HG02623 (cell line): ENCODE data around the gene TMEM63A.

Source experiments
- ATAC-seq: cut with Tn5 transposase; IDR thresholded peaks from one replicate; pipeline ENCODE4 v1.9.1; 2021; ENCODE audit warnings: moderate library complexity; ENCODE audit not compliant: unreplicated experiment

TMEM63A gene

DNA sequence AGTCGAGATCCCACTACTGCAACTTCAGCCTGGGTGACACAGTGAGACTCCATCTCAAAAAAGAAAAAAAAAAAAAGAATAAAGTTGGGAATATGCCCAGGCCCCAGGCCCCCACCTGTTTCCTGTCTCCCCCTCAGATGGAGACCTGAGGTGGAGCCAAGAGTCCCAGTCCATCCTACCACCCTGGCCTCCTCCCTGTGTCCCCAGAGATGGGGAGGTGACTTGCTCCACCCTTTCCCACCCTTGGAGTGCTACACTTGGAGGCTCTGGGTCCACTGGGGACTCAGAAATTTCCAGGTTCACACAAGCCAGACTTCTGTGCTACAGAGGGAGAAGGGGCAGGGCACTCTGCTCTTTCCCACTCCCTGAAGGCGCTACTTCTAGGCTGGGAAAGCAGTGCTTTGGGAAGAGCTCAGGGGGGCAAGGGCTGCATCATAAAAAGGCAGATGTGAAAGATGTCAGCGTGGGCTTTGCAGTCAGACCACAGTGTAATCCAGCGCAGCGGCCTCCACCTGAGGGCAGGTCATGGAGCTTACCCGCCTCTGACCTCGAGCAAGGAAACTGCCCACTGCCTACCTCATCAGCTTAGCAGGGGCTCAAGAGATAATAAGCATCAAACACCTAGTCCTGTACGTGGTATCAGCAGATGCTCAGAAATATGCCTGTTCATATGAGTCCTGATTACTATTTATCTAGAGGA lies 13.4 kb downstream of the TMEM63A start:
- ATAC-seq: no peak

DNA sequence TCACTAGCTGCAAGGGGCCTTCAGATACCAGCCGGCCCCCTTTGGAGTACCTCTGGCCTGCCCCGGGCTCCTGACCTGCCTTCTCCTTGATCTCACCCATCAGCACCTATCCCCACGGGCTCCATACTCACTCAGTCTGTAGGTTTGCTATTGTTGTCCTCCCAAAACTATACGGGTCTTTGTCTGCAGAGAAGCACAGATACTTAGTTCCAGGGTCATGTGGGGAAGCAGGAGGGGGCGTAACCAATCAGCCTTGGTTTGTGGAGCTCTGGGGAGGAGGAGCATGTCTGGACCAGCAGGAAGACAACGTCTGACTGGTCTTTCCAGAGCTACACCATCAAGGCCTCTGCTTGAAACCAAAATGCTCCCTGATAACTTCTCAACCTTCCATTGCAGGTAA lies 15.2 kb downstream of the TMEM63A start:
- ATAC-seq: no peak

DNA sequence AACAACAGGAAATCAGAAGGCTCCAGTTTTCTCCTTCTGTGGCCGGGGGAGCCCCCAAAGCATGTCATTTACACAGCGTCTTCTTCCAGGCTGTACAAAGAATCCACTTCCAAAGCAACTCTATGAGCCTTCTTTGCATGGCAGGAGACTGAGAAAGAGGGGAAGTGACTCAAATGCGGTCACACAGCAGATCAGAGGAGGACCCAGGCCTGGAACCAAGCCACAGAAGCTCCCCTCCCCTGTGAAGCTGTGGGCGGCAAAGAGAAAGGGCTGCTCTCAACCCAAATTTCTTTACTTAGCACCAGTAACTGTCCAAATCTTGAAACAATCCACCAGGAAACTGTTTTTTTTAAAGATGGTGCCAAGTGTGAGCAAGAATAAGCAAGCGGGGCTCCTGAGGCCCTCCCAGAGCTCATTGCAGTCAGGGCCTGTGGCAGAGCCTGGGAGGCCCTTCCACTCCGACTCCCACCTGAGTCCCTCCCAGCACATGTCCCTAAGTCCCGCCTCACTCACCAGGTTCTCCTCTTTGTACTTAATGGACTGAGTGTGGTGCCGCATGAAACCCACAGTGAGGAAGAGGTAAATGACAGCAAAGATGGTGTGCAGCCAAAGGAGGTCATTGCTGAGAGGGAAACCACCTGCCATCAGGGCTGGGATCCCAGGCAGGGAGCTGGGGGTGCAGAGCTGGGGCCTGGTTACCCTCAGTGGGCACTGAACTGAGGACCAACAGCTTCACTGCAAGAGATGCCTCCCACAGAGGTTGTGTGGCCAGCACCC lies 15.9 kb downstream of the TMEM63A start:
- no peak for ATAC-seq

DNA sequence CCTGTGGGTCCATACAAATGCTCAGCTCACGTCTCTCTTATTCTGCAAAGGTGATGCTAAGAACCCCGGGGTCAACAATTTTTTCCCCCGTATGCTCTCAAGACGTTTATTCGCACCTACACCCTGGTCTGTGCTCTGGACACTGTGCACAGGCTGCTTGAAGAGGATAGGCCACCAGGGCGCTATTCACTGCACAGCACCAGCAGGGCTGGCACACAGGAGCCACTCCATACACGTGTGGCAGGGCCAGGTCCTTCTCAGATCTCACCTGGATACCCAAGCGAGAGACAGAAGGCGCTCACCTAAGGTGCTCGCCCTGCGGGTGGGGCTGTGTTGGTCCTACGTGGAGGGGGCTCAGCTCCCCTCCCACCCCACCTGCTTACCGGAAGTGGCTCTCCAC lies 16.7 kb downstream of the TMEM63A start:
- ATAC-seq: no peak

DNA sequence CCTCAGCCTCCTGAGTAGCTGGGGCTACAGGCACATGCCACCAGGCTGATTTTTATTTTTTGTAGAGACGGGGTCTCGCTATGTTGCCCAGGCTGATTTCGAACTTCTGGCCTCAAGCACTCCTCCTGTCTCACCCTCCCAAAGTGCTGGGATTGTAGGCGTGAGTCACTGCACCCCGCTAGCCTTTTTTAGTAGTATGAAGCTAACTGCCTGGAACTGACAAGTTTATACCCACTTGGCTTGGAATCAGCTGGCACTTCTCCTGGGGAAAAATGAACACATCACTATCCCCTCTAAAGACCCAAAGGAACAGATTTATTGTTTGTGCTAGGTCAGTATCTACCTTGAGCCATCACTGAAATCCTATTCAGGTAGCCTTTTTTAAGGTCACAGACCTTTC lies 19.0 kb downstream of the TMEM63A start:
- ATAC-seq: no peak

DNA sequence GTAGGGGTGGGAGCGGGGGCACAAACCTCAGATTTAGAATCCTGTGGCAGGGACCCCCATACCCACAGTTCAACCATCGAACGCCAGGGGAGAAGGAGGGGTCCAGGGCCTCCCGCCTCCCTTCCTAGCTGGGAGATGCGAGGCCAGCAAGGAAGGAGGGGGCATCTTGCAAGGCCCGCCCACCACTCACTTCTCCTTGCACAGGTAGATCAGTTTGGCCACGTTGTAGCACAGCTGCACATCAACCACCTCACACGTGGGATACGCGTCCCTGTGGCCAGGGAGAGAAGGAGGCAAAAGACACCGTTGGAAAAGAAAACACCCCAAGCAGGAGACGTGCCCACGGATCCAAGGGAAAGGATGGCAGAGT lies 19.6 kb downstream of the TMEM63A start:
- ATAC-seq: no peak

DNA sequence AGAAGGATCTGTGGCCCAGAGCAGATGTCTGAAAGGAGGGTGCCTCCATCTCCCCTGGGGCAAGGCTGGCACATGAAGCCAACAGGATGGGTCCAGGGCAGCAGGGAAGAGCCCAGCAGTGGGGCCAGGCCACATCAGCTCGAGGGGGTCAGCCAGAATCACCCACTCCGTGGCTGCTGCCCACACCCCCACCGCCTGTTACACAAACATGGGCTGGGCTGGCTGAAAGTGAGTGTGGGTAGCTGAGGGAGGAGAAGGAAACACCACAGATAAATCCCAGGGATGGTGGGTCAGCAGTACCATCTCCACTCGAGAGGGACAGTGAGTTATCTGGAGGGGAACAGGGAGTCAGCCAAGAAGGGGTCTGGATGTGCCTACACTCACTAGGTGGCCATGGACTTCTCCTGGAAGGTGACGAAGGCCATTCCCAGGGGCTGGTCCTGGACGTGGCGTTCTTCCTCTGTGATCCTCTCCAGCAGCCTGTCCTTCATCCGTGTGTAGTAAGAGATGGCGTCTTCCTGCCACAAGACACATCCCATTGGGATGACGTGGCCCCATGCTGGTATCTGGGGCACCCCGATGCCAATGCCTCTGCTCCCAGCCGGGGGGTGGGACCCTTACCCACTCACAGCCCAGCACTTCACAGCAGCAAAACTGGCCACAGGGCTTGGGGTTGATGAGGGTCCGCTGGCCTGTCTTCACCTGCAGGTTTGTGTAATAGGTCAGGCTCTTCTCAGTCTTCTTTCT lies 20.2 kb downstream of the TMEM63A start:
- ATAC-seq: no peak

DNA sequence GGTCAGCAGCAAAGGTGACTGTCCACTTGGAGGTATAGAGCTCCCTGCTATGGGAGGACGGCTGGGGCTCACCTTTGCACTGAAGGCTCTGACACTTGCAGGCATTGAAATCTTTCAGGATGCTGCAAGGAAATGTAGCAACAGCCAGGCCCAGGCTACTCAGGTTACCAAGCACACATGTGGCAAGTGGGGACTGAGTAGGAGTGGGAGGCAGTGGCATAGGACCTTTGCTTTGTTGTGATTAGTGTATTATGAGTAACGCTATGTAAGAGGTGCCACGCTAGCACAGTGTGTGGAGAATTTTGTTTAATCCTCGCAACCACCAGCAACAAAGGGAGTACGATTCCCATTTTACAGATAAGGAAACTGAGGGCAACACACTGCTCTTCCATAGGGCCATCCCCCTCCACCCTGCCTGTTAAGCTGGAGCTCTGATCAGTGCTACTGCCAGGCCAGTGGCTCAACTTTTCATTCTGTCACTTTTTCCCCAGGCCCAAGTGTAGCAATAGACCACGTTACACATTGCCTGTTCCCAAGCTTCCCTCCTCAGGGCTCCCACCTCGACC lies 21.2 kb downstream of the TMEM63A start:
- no peak for ATAC-seq

DNA sequence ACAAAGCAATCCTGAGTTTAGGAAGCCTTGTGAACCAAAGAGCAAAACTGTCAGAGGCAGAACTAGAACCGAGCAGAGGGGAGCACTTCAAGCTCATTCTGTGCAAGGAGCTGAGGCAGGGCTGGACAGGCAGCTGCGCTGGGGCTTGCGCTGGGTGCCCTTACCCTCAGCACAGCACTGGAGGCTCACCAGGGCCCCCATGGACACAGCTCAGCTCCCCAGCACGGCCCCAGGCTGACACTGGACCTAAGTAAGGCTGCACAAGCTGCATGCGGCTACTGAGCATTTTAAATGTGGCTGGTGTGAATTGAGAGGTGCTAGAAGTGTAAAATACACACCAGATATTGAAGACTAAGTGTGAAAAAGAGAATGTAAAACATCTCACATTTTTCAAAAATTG lies 22.1 kb downstream of the TMEM63A start:
- no peak for ATAC-seq

DNA sequence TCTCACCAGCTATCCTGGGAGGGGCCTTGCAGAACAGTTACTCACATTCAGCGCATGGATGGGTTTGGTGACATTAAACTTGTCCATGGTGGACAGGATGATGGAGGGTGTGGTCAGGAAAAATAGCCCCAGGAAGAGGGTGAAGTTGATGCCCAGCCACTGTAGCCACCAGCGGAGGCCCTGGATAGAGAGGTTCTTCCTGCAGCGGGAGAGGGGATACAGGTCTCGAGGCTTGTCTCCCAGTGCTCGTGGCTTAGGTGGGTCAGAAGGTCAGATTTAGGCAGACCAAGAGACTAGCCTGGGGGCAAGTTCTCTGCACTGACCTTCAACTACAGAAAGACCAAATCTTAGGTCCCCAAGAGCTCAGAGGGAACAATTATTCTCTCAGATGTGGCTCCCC lies 23.0 kb downstream of the TMEM63A start:
- ATAC-seq: no peak

DNA sequence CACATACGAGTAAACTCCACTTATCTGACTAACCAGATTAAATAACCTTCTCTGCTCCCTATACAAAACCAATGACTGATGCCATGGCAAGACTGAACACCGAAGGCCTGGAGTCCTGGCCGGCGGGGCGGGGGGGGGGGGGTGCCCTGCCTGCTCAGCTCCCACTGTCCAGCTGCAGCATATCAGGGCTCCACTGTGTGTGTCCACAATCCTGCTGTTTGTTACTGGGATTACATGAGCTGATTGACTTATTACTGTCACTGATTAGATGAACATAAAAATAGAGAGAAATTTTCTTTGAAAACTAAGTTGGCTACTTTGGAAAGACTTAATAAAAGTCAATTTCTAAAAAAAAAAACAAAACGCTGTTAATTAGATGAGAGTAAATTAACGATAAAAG lies 24.9 kb downstream of the TMEM63A start:
- no peak for ATAC-seq

DNA sequence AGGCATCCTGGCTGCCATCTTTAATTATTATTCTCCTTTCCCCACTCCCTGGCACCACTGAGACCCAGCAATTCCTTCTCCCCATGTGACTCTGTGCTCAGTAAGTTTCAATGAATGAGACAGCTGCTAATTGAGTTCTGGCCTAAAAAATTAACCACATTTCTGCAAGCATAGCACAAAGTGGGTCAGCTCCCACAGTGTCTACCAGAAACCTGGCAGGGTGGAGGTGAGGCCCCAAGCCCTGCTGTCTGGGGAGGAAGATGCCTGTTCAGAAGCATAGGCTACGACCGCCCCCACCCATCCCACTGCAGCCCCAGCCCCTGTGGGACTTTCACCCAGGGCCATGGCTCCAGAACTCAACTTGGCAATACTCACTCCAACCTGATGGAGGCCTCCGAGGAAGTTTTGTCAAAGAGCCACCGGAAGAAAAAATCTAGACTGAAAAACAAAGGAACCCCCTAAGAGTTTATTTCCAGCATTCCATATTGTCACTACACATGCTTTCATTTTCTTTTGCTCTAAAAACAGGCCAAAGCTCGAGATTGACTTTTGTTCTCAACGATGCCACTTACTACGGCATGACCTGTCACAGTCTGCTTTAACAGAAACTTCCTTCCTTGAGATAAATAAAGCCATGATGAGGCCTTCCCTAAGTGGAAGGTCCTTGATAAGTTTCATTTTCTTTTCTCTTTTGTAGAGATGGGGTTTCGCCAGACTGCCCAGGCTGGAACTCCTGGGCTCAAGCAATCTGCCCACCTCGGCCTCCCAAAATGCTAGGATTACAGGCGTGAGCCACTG lies 26.5 kb downstream of the TMEM63A start:
- ATAC-seq: no peak

DNA sequence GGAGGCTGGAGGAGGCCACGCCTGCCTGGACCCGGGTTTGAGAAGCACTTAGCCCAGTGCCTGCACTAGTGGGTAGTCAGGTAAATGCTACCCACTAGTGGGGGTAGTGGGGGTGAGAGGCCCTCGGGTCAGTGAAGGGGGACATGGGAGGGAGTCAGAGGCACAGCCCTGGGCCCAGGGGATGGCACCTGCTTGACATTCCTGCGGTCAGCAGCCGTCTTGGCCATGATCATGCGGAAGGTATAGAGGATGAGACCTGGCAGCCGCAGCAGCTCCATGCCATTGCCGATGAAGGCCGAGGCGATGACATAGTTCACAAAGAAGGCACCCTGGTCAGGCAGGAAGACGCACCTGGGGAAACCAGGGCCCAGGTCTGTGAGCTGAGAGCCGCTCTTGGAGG lies 28.7 kb downstream of the TMEM63A start:
- ATAC-seq: no peak

DNA sequence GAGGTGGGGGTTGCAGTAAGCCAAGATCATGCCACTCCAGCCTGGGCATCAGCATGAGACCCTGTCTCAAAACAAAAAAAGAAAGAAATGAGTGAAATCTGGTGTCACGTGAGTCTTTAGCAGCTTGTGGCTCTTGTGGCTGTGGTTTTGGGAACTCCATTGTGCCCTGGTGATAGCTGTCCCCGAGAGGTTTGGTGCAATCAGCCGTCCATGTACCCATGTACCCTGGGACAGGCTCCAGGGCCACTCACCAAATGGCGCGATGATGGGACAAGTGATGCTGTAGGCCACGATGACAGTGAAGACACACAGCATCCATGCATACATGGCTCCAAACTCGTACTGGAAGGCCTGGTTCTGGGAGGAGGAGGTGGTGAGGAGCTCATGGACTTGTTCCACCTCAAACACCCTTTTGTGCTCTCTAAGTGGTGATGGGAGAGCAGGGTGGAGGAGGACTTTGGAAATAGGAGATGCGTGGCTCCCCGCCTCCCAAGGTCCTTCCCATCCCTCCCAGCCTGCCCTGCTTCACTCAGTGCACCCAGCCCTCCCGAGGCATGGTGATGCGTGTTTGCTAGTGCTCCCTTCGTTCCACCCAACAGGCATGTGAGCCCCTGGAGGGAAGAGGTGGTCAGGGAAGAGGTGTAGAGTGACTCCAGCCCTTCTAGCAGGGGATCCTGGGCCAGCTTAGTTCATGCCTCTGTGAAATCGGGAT lies 29.6 kb downstream of the TMEM63A start:
- ATAC-seq: no peak

DNA sequence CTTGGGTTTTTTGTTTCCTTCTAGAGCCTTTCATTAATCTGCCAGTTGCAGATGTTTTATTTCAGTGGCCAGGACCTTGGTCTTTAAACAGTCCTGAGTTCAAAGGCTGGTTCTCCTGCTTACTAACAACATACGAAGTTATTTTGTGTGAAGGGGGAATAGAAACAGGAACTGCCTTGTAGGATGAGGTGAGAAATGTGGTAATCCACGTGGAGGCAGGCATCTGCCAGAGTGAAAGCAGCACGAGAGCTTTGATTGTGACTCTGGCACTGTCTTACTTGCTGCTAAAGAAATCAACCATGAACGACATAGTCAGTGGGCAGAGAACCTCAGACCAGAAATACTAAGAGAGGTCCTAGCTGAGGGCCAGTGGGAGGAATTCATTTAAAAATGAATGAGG lies 30.4 kb downstream of the TMEM63A start:
- peak; percentile 51 for ATAC-seq

DNA sequence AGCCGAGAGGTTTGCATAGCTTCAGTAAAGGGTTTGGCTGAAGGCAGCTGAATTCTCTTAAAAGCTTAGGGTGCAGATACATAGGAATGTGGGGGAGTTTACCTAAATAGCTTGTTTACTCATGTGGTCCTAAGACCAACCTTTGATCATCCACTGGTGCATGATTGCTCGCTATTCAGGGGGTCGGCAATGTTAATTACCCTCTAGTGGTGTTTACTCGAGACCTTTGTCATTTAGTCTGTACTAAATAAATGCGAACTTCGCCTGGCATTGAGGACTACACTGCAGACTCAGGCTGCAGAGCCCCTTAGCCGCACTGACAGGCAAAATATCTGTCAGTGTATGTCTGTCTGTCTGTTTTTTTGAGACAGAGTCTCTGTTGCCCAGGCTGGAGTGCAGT lies 31.8 kb downstream of the TMEM63A start:
- ATAC-seq: no peak

DNA sequence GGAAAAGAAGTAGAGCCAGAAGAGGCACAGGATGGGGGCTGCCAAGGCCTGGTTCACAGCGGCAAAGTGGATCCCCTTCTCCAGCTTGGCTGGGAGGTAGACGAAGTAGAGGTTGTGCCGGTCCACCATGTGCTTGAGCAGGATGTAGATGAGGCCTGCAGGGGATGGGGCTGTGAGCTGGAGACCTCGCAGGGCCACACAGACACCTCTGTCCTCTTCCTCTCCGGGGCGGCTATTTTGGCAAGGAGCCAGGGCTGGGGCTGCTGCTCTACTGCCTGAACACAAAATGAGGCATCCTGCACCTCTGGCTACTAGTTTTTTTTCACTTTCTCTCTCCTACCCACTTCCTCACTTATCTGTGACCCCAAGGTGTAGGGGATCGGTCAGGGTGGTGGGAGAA lies 32.3 kb downstream of the TMEM63A start:
- no peak for ATAC-seq

DNA sequence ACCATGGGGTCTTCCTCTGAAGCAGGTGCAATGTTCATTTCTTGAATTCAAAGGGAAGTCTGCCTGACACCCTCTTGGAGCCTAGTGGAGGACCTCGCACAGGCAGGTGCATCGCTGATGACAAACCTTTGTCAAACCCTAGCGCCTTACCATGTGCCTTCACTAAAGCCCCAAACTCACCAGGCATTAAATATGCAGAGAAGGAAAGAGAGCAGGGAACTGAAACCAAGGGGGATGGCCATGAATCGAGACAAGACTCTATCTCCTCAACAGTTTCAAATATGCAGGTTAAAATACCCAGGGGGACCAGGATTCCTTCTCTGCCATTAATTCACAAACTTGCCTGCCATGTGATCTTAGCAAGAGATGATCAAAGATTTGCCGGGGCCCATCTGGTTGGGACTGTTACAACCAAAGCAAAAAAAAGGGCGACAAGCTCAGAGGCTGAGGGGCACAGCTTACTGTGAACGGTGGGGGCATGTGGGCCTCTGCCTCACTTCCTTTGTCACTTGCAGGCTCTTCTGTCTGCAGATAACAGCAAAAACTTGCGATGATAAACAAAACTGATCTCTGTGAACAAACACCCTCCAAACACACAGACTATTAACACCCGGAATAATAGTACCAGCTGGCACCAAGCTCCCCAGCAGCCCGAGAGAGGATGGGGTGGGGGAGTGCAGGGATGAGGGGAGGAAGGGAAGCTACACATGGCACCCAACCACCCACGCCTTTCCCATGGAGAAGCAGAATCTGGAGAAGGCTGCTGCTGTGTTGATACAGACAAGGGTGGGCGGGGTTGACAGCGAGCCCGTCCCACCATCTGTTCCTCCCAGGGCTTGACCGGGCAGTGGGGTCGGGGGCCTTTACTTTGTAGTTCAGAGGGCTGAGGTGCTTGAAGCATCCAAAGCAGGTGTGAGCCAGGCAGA lies 33.9 kb downstream of the TMEM63A start:
- ATAC-seq: peak; percentile 69

DNA sequence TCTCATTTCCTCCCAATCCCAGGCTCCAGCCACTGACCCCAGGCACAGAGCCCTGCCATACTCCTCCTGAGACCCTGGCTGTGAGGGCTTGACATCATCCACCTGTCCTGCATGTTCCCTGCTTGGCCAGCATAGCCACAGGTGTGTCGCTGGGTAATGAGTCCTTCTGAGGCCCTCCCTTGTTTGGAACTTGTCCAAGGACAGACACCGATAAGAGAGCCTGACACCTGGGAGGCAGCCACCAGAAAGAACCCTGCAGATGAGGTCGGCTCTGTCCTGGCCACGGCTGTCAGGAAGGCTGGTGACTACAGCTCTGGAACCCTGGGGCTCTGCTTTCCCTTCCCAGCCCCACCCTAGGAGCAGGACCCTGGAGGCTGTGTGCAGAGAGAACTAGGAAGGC lies 34.6 kb downstream of the TMEM63A start:
- no peak for ATAC-seq
